ENCODE results near the gene SEMA4A. TPM values are rescaled to one million over a fixed set of nuclear protein-coding genes. Genes with fewer than 3 reads are reported as not detected.
A peak's percentile ranks its signal among the peaks of the same experiment; 100 is the strongest.

Gene SEMA4A
- total and polyA plus RNA-seq, 9 of the 15 experiments (the other 6 are each of a cell fraction or from before 2014, with no cell fraction given), result 0.04 to 1.7 (median 0.45) TPM

GRCh38 chr1:156128654-156129597 is 24.5 kb upstream of the SEMA4A start:
- in situ Hi-C loops (cut with MboI), result no loop called here

More at GRCh38 chr1:156128654-156129597, 24.5 kb upstream of the SEMA4A start:
- peaks cover 33% of the 10 kb centered on the region for H4K20me1 ChIP-seq (replicated peaks; ENCODE audit: control insufficient read depth, insufficient read depth, low read length)
- FAIRE-seq (no peak), ATAC-seq (peak; percentile 2; the same call in 1 of the 3 replicates), DNase-seq (ENCODE audit: extremely low read depth in 1 of 4, low spot score in 3 of 4) (no peak)
- no peaks in the 10 kb centered on the region for H3K9me3 ChIP-seq (replicated peaks; ENCODE audit: control insufficient read depth, insufficient read depth, low read depth, low read length)
- no TSS peak for BruUV-seq (replicated peaks)
- no peak overlapping the region for H3K4me2 ChIP-seq (ENCODE audit: insufficient read depth, low read length)
- intact Hi-C loops (cut with micrococcal nuclease), result loop anchor here (10.0 kb wide), 1 partner anchor 194 kb away; the partner anchor contains the start of gene KHDC4
- H3K9me1 ChIP-seq (ENCODE audit: control insufficient read depth, insufficient read depth, low read length), result peaks cover 10% of the 10 kb centered on the region
- no peaks in the 10 kb centered on the region for H3K27me3 ChIP-seq (ENCODE audit: control insufficient read depth in 2 of 2, insufficient read depth in 2 of 2, low read length in 2 of 2)
- 48% methylated on average over 8 of the region's 8 CpGs for WGBS (ENCODE audit: insufficient coverage, low coverage, missing lambda C conversion rate)
- TF ChIP-seq THAP12 (CRISPR knock-in tag; IDR thresholded peaks at IDR 0.05), result no peak
- TF ChIP-seq POLR2A (conservative IDR thresholded peaks at IDR 0.05), result no peak
- TF ChIP-seq ZNF695 (CRISPR knock-in tag; IDR thresholded peaks at IDR 0.05), result no peak
- TF ChIP-seq PHF20 (IDR thresholded peaks at IDR 0.05; ENCODE audit: partially characterized antibody), result no peak
- TF ChIP-seq ETS1 (conservative IDR thresholded peaks at IDR 0.05; ENCODE audit: control insufficient read depth, low read depth, low read length), result no peak
- TF ChIP-seq GMEB1 (CRISPR knock-in tag; IDR thresholded peaks at IDR 0.05), result no peak
- TF ChIP-seq PHF21A (IDR thresholded peaks at IDR 0.05; ENCODE audit: borderline replicate concordance, low read depth), result no peak
- TF ChIP-seq CREM (IDR thresholded peaks at IDR 0.05; ENCODE audit: low read depth), result no peak
- TF ChIP-seq NCOA6 (IDR thresholded peaks at IDR 0.05), result no peak
- TF ChIP-seq THAP7 (CRISPR knock-in tag; IDR thresholded peaks at IDR 0.05), result no peak
- no peak for TF ChIP-seq TAF7 (tag; IDR thresholded peaks at IDR 0.05)
- H3K79me2 ChIP-seq (ENCODE audit: control insufficient read depth, insufficient read depth, low read length), result peaks cover 68% of the 10 kb centered on the region
- peaks cover 60 to 64% of the 10 kb centered on the region in 2 experiments for H3K4me1 ChIP-seq (replicated peaks in 1 of 2; ENCODE audit: control insufficient read depth in 2 of 2, insufficient read depth in 2 of 2, low read length in 2 of 2)
- no peak overlapping the region for H2AFZ ChIP-seq (ENCODE audit: low read depth, low read length)
- peak overlapping the region; percentile 18; the same call in 2 of the 3 replicates for H3K27ac ChIP-seq (ENCODE audit: extremely low read depth, low read depth, low read length)
- ChIA-PET CTCF (ENCODE audit: low intra/inter-chr PET ratio) (interaction anchor here (0.6 to 5.0 kb wide), 3 partner anchors 32 to 151 kb away, joined by 3 to 71 read pairs (median 51); no protein-coding TSS in a partner anchor), POLR2A (interaction anchor here (0.6 to 6.5 kb wide), 15 partner anchors 8 to 235 kb away, joined by 3 to 76 read pairs (median 3); partner anchors contain the start of genes LMNA and PMF1)
- no peak overlapping the region for H3K4me3 ChIP-seq
- peaks cover 64% of the 10 kb centered on the region; the same call in 2 of the 3 replicates for H3K36me3 ChIP-seq (ENCODE audit: control insufficient read depth, insufficient read depth, low read length)
- peak overlapping the region; percentile 28 to 87; a peak in 3 of 4 replicates for H3K9ac ChIP-seq (ENCODE audit: insufficient read depth in 1 of 2, low read depth in 2 of 2, low read length in 2 of 2)
